Esophagus squamous epithelium (tissue), 4 donors: ENCODE data around the gene CLSTN3.

Source experiments
- POLR2A ChIP-seq, 4 donors: fragments of 450-650 bp; IDR thresholded peaks; one replicate each; pipeline ENCODE4 v1.6.1; 2017; ENCODE audit warnings: antibody characterized with exemption in 4 of 4, mild to moderate bottlenecking in 4 of 4, moderate library complexity in 3 of 4
- TF ChIP-seq, protein P1 (sequence below), 6 experiments: fragments of 450-650 bp in 4 of 6; fragments of 200-600 bp in 2 of 6; sonication (generic) in 2 of 6; IDR thresholded peaks; one replicate each; pipeline ENCODE4 v1.5.1; 2016 to 2019; ENCODE audit warnings: antibody characterized with exemption in 6 of 6, mild to moderate bottlenecking in 4 of 6, moderate library complexity in 4 of 6

DNA sequence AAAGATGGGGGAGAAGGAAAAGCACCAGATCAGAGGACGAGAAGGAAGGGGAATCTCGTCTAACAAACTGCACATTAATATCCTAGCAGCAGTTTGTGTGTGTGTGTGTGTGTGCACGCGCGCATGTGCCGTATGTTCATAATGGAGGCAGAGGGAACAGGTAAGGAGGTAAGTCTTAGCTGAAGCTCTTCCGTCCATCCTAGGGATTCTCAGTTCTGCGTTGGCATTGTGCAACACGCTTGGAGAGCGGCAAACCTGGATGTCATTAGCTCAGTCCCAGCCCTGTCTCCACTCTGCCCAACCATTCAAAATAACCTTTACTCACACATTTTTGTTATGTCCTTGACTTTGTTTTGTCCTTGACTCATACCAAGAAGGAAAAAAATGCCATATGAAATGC is 36.3 kb upstream of the CLSTN3 start:
- TF ChIP-seq, protein P1, sequence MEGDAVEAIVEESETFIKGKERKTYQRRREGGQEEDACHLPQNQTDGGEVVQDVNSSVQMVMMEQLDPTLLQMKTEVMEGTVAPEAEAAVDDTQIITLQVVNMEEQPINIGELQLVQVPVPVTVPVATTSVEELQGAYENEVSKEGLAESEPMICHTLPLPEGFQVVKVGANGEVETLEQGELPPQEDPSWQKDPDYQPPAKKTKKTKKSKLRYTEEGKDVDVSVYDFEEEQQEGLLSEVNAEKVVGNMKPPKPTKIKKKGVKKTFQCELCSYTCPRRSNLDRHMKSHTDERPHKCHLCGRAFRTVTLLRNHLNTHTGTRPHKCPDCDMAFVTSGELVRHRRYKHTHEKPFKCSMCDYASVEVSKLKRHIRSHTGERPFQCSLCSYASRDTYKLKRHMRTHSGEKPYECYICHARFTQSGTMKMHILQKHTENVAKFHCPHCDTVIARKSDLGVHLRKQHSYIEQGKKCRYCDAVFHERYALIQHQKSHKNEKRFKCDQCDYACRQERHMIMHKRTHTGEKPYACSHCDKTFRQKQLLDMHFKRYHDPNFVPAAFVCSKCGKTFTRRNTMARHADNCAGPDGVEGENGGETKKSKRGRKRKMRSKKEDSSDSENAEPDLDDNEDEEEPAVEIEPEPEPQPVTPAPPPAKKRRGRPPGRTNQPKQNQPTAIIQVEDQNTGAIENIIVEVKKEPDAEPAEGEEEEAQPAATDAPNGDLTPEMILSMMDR (IDR thresholded peaks at IDR 0.05): no peak
- no peak for TF ChIP-seq POLR2A (IDR thresholded peaks at IDR 0.05)
